HG03108 (cell line): ENCODE results near the gene NIFK.
"Not testable (repeated sequence)": the region's sequence is repeated elsewhere in the genome, so short reads cannot be mapped to it uniquely, and the experiment has no call there.

Experiments used
- ATAC-seq: cut with Tn5 transposase; IDR thresholded peaks from one replicate; pipeline ENCODE4 v1.9.1; 2021; ENCODE audit warnings: moderate library complexity; ENCODE audit not compliant: unreplicated experiment

The NIFK gene

DNA sequence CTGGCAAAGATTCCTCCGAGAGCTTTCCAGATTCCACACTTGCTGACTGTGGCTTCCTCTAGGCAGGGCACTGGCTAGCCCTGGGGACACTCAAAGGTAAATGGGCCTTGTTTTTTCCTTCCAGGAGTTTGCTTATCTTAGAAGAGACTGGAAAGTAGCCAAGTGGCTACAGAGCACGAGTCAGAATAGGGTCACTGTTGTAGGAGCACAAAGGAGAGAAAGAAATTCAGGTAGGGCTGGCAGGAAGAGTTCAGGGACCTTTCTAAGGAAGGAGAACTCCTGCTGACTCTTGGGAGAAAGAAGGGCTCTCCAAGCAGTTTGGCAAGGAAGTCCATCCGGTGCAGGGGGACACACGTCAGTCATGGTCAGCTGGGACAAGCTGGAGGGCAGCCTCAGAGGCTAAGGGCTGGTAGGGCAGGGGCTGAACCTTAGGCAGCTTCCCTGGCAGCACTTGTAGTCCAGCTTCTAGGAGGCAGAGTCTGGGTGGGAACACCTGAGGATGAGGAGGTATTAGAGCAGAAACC is 39.5 kb downstream of the NIFK start:
- no peak for ATAC-seq

DNA sequence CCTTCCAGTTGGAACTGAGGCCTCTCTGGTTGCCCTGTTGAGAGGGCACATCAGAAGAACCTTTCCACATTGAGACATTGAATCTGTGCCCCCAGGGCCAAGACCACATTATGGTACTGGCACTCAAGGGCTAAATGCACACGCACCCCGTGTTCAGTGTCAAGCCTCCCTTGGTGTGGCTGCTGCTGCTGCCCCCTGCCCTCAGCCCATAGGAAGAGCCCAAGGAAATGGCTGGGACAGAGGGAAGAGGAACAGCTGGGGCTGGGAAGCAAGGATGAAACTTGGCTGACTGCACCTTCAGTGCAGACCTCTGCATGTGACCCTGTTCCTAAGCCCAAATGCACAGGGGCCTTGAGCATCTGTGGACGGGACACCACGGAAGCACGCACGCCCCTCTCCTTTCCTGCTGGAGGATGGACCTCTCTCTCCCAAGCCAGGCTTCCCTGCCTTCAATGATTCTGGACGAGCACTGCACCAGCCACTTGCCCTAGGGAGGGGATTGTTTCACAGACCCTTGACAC is 40.2 kb downstream of the NIFK start:
- no peak for ATAC-seq

DNA sequence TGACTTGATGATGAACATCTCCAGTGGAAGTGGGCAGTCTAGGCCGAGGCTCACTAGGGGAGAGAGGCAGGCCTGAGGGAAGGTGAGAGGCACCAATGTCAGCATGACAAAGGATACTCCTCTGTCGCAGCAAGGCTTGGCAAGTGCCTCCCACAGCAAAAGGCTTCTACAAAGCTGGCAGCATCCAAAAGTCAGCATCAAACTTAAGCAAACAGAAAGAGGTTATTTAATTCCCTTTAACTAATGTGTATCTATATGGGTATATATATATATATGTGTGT is 41.6 kb downstream of the NIFK start:
- no peak for ATAC-seq

DNA sequence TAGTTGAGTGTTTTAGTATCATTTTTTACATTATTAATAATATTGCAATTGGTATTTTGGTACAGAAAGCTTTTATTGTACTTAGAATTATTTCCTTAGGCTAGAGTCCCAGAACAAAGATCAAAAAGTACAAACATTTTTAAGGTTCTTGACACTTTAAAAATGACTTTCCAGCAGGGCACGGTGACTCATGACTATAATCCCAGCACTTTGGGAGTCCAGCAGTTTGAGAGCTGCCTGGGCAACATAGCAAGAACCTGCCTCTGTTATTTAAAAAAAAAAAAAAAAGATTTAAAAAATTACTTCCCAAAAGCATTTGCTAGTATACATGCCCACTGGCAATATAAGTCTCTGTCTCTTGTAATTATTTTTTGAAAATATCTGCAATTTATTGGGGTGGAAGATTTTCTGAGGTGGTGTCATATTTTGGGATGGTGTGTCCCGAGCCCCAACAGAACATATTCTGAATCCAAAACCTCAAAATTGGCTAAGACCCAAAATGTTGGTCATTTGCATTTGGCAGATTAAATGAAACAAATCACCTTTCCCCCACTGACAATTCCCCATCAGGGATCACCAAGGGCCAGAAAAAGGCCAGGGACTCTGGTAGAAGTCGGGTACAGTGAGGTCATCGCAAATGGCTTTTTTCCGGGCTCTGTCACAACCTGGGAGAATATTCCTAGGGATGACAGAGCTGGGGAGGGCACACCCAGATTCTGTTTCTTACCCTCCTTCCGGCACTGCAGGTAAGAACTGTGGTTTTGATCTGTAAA is 42.1 kb downstream of the NIFK start:
- no peak for ATAC-seq

DNA sequence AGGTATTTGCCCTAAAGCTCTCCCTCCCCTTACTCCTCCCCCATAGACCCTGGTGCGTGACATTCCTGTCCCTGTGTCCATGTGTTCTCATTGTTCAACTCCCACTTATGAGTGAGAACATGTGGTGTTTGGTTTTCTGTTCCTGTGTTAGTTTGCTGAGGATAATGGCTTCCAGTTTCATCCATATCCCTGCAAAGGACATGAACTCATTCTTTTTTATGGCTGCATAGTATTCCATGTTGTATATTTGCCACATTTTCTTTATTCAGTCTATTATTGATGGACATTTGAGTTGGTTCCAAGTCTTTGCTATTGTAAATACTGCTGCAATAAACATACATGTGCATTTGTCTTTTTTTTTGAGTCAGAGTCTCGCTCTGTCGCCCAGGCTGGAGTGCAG is 46.1 kb downstream of the NIFK start:
- ATAC-seq = not testable (repeated sequence)

DNA sequence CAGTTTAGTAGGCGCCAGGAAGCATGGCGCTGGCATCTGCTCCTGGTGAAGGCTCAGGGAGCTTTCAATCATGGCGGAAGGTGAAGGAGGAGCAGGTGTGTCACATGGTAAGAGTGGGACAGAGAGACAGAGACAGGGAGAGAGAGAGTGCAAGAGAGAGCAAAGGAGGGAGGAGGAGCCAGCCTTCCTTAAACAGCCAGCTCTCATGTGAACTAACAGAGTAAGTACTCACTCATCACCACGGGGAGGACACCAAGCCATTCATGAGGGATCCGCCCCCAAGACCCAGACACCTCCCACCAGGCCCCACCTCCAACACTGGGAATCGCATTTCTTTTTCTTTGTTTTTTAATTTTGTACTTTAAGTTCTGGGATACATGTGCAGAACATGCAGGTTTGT is 46.6 kb downstream of the NIFK start:
- ATAC-seq = no peak

DNA sequence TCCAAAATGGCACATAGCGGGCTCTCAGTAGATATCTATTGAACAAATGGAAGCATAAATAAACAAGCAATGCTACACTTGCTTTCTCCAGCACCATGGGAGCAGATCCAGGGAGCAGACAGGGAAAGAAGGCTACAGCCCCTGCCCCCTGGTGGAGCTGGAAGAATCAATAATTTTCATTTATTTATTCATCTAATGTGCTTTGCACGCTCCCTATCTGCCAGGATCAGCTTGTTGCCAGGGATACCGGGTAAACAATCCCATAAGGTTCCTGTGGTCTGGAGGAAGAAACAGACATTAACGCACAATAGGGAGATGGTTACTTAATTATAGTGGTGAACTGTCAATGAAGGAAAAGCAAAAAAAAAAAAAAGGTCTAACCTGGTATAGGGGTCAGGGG is 47.3 kb downstream of the NIFK start:
- no peak for ATAC-seq

DNA sequence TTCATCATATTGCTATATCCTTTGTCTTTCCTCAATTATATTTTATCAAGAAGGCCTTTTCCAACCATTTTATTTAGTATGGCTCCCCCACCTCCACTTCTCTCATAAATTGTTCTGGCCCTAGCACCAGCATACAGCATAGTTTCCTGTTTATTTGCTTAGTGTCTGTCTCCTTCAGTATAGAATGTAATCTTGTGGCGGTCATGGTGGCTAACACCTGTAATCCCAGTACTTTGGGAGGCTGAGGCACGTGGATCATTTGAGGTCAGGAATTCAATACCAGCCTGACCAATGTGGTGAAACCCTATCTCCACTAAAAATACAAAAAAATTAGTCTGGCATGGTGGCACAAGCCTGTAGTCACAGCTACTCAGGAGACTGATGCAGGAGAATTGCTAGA is 47.9 kb downstream of the NIFK start:
- ATAC-seq = no peak

DNA sequence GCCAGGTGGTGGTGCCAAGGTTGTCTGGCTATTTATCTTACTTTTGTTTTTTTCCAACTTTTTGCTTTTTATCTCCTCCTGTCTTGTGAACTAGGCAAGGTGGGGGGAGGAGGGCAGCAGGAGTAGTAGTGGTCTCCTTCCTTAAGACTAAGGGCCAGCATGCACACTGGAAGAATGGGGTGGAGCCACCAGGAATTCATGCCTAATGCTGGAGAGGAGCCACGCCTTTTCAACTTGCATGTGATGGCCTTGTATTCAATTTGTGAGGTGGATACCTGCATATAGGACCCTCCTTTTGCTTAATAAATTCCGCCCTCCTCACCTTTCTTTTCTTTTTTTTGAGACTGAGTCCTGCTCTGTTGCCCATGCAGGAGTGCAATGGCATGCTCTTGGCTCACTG is 49.8 kb downstream of the NIFK start:
- ATAC-seq = no peak

DNA sequence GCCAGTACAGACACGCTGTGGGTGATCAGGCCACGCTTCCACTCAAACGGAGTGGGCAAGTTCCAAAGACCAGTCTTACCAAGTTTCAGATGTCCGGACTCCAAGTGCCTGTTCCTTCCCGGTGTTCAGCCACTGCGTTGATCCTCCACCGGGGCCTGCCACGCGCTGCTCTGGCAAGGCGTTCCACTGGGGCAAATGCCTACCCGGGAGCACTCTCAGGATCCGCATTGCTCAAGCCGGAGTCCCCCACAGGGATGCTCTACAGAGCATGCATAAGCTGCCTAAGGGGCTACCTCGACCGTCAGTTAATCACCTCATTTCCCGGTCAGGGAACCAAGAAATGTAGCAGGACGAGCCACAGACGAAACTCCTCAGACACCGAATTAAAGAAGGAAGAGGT is 50.5 kb downstream of the NIFK start:
- ATAC-seq = no peak

DNA sequence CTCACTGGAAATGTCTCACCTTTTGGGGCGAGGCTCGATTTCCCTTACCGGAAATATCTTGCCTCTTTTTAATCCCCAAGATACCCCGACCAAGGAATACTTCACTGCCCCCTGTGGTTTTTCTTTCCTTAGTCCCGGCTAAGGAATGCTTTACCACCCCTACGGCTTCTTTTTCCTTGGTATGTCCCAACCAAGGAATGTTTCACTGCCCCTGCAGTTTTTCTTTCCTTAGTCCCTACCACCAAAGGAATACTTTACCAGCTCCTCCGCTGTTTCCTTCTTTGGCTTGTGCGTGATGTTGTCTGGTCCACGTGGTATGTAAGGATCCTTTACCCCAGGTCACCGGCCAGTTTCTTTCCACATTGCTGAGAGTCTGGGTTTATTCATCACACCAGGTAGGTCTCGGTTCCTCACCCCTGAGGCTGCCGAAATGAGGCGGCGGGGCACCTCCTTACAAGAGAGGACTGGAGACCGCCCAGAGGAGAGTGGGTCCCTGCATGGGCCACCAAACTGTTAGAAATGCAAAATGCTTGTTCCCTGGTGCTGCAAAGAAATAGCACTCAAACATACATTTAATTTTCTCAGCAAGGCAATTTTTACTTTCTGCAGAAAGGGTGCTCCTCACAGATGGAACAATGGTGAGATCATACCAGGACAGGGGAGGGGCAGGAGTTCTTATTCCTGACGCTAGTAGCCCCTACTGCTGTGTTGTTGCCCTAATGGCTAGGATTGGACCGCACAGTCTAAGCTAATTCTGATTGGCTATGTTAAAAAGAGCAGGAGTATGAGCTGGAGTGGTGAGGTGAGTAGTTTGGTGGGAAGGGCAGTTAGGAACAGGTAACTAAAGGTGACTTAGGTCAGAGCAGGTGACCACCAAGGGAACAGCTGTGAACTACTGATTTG is 54.0 kb downstream of the NIFK start:
- ATAC-seq = no peak

DNA sequence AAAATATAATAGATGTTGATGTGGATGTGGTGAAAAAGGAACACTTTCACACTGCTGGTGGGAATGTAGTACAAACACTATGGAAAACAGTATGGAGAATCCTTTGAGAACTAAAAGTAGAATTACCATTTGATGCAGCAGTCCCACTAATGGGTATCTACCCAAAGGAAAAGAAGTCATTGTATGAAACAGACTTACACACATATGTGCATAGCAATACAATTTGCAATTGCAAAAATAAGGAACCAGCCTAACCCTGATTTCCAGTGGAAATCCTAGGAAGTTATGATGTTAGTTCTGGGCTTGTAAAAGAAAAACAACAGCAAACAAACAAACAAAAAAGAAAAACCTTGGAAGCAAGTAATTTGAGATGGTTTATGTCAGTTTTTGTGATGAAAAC is 58.8 kb downstream of the NIFK start:
- ATAC-seq = no peak
